Fibroblast of villous mesenchyme (primary cell): ENCODE data around the gene PHKG1. TPM values are rescaled to one million over a fixed set of nuclear protein-coding genes. Genes with fewer than 3 reads are reported as not detected.
"Not testable (repeated sequence)": the region's sequence is repeated elsewhere in the genome, so short reads cannot be mapped to it uniquely, and the experiment has no call there.

Experiments used
- DNase-seq: peaks from one replicate; pipeline ENCODE4 v3.0.0-alpha.2; 2010; ENCODE audit warnings: low read depth
- H3K4me3 ChIP-seq: 2 replicates; pipeline ENCODE4 v1.5.1; 2011; ENCODE audit warnings: low read depth, mild to moderate bottlenecking, low read length
- total RNA-seq: library from RNA; depleted of rRNA; stranded (reverse); fragments of >200 nt; gene quantifications from 2 replicates; pipeline ENCODE4 v1.2.3, GENCODE V29; 2012
- TF ChIP-seq, protein P1 (sequence below): IDR thresholded peaks from 2 replicates; pipeline ENCODE4 v1.5.1; 2012; ENCODE audit warnings: low read depth, mild to moderate bottlenecking, low read length; ENCODE audit not compliant: insufficient read depth

Gene PHKG1
- total RNA-seq, 1 donor = 0.43 TPM

DNA sequence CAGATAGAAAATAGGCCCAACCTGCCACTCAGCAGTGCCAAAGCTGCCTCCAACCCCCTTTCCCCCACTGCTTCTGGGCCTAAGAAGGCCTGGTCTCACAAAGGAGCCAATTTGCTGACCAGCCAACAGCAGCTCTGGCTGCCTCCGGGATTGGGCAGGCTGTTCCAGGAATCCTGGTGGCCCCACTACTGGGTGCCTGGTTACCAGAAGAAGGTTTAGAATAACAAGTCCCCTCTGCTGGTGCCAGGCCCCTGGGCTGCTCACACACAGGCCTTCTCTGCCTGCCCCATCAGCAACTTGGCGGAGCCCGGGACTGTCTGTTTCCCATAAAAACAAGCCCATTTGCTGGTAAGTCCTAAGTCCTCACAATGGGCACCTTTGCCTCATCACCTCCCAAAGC, 1.2 kb downstream of the PHKG1 start:
- DNase-seq = no peak
- TF ChIP-seq, protein P1, sequence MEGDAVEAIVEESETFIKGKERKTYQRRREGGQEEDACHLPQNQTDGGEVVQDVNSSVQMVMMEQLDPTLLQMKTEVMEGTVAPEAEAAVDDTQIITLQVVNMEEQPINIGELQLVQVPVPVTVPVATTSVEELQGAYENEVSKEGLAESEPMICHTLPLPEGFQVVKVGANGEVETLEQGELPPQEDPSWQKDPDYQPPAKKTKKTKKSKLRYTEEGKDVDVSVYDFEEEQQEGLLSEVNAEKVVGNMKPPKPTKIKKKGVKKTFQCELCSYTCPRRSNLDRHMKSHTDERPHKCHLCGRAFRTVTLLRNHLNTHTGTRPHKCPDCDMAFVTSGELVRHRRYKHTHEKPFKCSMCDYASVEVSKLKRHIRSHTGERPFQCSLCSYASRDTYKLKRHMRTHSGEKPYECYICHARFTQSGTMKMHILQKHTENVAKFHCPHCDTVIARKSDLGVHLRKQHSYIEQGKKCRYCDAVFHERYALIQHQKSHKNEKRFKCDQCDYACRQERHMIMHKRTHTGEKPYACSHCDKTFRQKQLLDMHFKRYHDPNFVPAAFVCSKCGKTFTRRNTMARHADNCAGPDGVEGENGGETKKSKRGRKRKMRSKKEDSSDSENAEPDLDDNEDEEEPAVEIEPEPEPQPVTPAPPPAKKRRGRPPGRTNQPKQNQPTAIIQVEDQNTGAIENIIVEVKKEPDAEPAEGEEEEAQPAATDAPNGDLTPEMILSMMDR = no peak
- H3K4me3 ChIP-seq = no peak overlapping the region

DNA sequence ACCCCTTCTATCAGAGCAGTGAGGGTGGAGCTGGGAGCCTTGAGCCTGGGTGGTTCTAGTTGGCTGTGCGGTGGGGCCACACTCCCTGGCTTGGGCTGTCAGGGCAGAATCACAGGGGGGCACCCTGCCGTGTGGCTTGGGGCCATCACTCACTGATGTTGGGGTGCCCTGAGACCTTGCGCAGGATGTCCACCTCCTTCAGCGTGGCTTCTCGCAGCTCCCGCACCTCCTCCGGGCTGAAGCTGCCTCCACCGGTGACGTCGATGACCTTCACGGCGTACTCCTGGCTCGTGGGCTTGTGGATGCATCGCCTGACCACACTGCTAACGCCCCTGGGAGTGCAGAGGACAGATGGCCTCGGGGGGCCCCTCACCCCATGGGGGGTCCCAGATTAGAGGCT, 5.3 kb downstream of the PHKG1 start:
- H3K4me3 ChIP-seq = no peak overlapping the region
- TF ChIP-seq, protein P1 = no peak
- DNase-seq = no peak

DNA sequence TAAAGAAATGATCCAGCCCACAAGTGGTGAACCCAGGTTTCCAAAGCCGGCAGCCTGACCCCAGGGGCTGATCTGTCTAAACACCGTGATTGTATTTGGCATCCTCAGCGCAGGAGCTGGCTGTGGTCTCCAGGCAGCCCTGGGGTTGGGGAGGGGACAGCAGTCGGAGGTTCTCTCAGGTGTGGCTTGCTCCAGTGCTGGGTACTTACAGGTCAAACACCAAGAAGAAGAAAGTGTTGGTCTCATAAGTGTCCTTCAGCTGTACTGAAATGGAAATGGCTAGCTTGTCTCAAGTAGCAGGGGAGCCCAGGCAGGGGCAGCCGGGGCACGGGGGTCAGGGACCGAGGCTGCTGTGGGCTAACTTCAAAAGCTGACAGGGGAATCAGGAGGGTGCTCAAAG, 6.0 kb downstream of the PHKG1 start:
- no peak for DNase-seq
- no peak overlapping the region for H3K4me3 ChIP-seq
- TF ChIP-seq, protein P1 = no peak

DNA sequence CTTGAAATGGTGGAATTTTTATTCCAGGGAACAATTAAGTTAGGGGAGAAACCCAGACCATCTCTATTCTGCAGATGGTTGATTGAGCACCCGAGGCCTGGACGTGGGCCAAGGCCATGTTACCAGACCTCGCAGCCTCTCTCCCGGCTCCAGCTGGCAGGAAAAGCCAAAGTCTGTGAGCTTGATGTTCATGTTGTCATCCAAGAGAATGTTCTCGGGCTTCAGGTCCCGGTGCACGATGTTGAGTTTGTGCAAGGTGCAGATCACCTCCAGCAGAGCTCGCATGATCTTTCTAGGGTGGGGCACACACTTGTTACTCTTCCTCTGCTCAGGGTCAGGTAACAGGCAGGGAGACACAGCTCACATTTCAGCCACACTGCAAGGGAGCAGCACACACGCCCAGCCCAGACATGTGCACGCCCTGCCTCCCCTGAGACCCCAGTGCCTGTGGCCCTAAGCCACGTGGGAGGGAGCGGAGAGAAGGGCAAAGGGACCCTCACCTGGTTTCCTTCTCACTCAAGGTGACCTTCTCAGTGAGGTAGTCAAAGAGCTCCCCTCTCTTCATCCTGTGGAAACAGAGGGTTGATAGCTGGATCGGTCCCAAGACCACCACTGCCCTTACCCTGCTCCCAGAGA, 9.5 kb downstream of the PHKG1 start:
- H3K4me3 ChIP-seq = no peak overlapping the region
- no peak for DNase-seq
- TF ChIP-seq, protein P1 = no peak

DNA sequence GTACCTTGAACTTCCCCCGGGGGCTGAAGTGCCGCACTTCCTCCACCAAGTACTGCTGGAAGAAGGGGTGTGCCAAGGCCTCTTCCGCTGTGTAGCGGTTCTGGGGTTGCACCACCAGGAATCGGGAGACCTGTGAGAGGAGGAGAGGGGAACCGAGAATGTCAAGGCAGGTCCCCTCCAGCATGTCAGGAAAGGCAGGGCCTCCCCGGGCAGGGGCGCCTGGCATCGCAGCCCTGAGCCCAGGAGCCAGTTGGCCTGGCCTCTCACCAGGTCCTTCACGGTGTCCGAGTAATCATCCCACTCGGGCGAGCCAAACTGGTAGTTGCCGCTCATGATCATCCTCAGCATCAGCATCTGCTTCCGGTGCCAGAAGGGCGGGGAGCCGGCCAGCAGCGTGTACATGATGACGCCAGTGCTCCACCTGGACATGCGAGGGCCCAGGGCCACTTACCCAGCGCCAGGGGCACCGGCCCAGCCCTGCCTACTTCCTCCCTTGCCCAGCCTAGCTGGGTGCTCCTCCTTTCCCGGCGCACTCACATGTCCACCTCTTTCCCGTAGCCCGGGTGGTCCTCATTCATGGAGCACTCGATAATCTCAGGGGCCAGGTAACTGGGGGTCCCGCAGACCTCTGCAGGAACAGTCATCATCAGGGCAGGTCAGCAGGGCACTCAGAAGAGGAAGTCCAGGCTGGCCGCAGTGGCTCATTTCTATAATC, 11.0 kb downstream of the PHKG1 start:
- TF ChIP-seq, protein P1 = no peak
- no peak for DNase-seq
- no peak overlapping the region for H3K4me3 ChIP-seq

DNA sequence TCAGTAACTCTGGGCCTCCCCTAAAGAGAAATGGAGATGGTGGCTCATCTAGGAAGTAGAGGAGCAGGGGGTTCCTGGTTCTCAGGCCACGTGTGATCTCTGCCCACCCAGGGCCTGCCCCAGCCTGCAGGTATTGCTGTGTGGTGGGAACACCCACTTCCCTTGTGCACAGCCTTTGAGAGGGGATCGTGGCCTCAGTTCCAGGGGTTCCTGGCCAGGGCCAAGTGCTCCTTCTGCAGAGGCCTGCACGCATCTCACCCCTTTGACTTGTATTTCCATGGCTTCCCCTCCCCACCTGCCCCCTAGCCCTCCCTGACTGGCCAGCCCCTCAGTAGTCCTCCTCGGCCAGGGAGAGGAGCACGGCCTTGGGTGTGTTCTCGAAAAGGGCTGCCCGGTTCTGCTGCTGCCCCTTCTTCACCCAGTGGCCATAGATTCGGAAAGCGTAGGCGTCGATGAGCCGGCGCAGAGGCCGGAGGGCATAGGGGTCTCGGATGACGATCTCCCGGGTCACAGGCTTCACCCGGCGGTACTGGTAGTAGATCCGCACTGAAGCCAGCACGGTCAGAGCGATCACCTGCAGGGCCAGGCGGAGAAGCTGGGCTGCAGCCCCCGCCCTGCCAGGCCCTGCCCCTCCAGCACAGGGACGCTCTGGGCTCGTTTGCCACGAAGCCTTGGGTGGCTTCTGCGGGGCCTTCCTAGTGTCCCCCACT, 11.9 kb downstream of the PHKG1 start:
- H3K4me3 ChIP-seq, DNase-seq: not testable (repeated sequence)

DNA sequence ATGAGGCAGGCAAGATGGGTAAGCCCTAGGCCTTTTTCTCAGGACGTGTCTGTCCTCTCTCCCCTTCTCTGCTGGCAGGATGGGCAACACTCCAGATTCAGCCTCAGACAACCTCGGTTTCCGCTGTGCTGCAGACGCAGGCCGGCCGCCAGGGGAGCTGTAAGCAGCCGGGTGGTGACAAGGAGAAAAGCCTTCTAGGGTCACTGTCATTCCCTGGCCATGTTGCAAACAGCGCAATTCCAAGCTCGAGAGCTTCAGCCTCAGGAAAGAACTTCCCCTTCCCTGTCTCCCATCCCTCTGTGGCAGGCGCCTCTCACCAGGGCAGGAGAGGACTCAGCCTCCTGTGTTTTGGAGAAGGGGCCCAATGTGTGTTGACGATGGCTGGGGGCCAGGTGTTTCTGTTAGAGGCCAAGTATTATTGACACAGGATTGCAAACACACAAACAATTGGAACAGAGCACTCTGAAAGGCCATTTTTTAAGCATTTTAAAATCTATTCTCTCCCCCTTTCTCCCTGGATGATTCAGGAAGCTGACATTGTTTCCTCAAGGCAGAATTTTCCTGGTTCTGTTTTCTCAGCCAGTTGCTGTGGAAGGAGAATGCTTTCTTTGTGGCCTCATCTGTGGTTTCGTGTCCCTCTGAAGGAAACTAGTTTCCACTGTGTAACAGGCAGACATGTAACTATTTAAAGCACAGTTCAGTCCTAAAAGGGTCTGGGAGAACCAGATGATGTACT, 13.1 kb downstream of the PHKG1 start:
- H3K4me3 ChIP-seq = no peak overlapping the region
- TF ChIP-seq, protein P1 = peak; percentile 60
- DNase-seq = peak; percentile 73
